ENCODE results near the gene RBM20.

The RBM20 gene

GRCh38 chr10:110679486-110680272 is 35.5 kb downstream of the RBM20 start:
- no peak for DNase-seq (ENCODE audit: low spot score)

GRCh38 chr10:110680273-110681020 is 36.3 kb downstream of the RBM20 start:
- DNase-seq (ENCODE audit: low spot score): no peak

- DNase-seq (ENCODE audit: low spot score): peak; percentile 69
These were observed 37.0 kb downstream of the RBM20 start for GRCh38 chr10:110681023-110681681.

GRCh38 chr10:110682348-110682747 is 38.2 kb downstream of the RBM20 start:
- DNase-seq (ENCODE audit: low spot score): no peak

- no peak for DNase-seq (ENCODE audit: low spot score)
These were observed 40.8 kb downstream of the RBM20 start for GRCh38 chr10:110684800-110685446.

- no peak for DNase-seq (ENCODE audit: low spot score)
These were observed 41.9 kb downstream of the RBM20 start for GRCh38 chr10:110686047-110686446.

GRCh38 chr10:110686949-110687348 is 42.8 kb downstream of the RBM20 start:
- no peak for DNase-seq (ENCODE audit: low spot score)

- no peak for DNase-seq (ENCODE audit: low spot score)
These were observed 43.3 kb downstream of the RBM20 start for GRCh38 chr10:110687400-110687799.

- DNase-seq (ENCODE audit: low spot score): no peak
These were observed 47.0 kb downstream of the RBM20 start for GRCh38 chr10:110691139-110691538.

GRCh38 chr10:110694263-110694662 is 50.1 kb downstream of the RBM20 start:
- DNase-seq (ENCODE audit: low spot score): no peak

- DNase-seq (ENCODE audit: low spot score): no peak
These were observed 50.8 kb downstream of the RBM20 start for GRCh38 chr10:110694820-110695538.

- no peak for DNase-seq (ENCODE audit: low spot score)
These were observed 51.4 kb downstream of the RBM20 start for GRCh38 chr10:110695539-110695886.

- DNase-seq (ENCODE audit: low spot score): no peak
These were observed 52.3 kb downstream of the RBM20 start for GRCh38 chr10:110696436-110696835.

GRCh38 chr10:110698340-110698739 is 54.2 kb downstream of the RBM20 start:
- no peak for DNase-seq (ENCODE audit: low spot score)

GRCh38 chr10:110698782-110699201 is 54.7 kb downstream of the RBM20 start:
- DNase-seq (ENCODE audit: low spot score): no peak

GRCh38 chr10:110699859-110700468 is 55.8 kb downstream of the RBM20 start:
- DNase-seq (ENCODE audit: low spot score): no peak

- no peak for DNase-seq (ENCODE audit: low spot score)
These were observed 56.9 kb downstream of the RBM20 start for GRCh38 chr10:110700947-110701616.

- peak; percentile 62 for DNase-seq (ENCODE audit: low spot score)
These were observed 57.5 kb downstream of the RBM20 start for GRCh38 chr10:110701617-110701971.

- no peak for DNase-seq (ENCODE audit: low spot score)
These were observed 59.9 kb downstream of the RBM20 start for GRCh38 chr10:110704070-110704469.

GRCh38 chr10:110704906-110705476 is 60.9 kb downstream of the RBM20 start:
- DNase-seq (ENCODE audit: low spot score): no peak
